GM12872 (cell line): ENCODE data around the gene MEIS1.

Experiments used
- TF ChIP-seq, protein P1 (sequence below): IDR thresholded peaks from 3 replicates; pipeline ENCODE4 v1.5.1; 2011; ENCODE audit warnings: low read depth, mild to moderate bottlenecking, low read length, moderate library complexity; ENCODE audit not compliant: insufficient read depth

The MEIS1 gene

DNA sequence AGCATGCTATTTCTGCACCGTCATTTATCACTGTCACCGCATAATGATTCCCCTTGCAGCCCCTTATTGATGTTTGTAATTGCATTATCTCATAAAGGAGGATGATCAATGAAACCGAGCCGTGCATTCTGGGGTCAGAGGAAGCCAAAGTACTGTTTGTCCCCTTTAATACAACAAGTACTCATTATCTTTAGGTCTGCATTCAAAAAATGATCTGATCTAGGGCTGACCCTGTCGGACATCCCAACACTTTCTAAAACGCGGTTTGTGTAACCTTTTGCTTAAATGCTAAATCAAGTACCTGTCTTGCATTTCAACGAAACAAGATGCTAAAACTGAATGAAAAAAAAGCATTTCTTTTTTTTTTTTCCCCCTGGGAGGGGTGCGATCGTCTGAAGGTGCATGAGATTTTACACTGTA is 143.8 kb downstream of the MEIS1 start:
- TF ChIP-seq, protein P1, sequence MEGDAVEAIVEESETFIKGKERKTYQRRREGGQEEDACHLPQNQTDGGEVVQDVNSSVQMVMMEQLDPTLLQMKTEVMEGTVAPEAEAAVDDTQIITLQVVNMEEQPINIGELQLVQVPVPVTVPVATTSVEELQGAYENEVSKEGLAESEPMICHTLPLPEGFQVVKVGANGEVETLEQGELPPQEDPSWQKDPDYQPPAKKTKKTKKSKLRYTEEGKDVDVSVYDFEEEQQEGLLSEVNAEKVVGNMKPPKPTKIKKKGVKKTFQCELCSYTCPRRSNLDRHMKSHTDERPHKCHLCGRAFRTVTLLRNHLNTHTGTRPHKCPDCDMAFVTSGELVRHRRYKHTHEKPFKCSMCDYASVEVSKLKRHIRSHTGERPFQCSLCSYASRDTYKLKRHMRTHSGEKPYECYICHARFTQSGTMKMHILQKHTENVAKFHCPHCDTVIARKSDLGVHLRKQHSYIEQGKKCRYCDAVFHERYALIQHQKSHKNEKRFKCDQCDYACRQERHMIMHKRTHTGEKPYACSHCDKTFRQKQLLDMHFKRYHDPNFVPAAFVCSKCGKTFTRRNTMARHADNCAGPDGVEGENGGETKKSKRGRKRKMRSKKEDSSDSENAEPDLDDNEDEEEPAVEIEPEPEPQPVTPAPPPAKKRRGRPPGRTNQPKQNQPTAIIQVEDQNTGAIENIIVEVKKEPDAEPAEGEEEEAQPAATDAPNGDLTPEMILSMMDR = no peak

DNA sequence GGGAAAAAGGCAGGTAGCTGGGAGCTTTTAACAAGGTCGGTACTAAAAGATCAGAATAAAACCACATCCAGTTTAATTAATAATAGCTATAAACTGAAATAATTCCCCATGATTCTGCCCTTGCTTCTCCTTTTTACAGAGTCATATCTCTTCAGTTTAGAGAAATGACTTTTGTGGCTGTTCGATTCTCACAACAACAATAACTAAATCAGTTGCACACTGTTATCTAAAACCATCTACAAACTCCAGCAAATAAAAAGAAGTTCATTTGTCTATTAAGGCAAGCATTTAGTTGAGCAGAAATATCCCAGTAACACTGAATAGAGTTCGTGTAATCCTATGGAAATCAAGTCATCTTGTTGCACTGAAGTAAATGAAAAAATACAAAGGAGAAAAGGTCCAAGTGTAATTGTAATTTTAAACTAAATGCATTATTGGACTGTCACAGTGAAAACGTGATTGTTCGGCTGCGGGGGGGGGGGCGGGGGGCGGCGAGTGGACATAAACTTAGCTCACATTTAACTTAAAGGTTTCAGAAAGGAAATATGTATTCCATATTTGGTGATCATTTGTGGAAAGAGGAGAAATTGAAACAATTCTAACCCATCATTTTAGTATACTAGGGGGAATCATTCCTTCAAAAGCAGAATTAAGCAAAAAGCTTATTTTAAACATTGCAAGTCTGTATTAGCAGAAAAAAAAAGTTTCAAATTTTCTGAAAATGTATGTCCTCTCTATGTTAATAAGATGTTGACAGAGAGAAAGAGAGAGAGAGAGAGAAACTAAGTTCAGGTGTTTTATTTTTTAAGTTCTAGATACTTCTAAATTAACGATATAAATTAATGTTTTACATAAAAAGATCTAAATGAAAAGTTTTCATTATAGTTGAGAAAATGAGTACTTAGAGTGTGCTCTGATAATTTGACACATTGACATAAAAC is 144.5 kb downstream of the MEIS1 start:
- TF ChIP-seq, protein P1 = no peak

DNA sequence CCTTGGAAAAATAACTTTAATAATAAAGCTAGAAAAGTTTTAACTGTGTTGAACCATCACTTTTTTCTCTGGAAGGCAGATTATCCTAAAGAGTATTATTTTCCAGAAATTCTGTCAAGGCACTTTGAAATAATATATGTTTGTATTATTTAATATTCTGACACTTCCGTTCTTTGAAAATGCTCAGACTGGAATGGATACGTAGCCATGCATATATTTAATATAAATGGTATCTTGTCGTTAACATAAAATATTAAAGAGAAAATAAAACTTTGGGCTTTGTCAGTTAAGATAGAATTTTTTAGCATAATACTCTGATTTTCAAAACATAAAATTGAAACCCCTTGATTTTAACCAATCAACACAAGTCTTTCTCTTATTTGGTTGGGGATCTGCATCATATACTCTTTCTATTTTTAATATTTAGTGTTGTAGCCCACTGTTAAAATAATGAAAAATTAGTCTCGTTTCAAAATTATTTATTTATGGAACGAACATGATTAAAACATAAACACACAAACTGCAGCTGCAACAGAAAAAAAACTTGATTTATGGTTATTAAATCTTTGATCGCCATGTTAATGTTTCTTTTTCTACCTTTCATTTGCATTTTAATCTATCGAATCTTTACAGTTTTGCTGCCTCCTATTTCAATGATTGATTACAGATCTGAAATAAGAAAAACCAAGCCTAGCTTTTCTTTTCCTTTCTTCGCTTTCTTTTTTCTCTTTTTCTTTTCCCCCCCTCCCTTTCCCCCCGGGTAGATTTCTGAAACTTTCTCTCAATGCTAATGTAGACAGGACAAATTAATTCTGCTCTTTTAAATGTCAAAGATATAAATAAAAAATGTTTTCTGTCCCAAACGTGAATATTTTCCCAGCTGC is 145.5 kb downstream of the MEIS1 start:
- TF ChIP-seq, protein P1 = no peak

- TF ChIP-seq, protein P1 = no peak
Observed at GRCh38 chr2:66581339-66582103, 146.6 kb downstream of the MEIS1 start.

DNA sequence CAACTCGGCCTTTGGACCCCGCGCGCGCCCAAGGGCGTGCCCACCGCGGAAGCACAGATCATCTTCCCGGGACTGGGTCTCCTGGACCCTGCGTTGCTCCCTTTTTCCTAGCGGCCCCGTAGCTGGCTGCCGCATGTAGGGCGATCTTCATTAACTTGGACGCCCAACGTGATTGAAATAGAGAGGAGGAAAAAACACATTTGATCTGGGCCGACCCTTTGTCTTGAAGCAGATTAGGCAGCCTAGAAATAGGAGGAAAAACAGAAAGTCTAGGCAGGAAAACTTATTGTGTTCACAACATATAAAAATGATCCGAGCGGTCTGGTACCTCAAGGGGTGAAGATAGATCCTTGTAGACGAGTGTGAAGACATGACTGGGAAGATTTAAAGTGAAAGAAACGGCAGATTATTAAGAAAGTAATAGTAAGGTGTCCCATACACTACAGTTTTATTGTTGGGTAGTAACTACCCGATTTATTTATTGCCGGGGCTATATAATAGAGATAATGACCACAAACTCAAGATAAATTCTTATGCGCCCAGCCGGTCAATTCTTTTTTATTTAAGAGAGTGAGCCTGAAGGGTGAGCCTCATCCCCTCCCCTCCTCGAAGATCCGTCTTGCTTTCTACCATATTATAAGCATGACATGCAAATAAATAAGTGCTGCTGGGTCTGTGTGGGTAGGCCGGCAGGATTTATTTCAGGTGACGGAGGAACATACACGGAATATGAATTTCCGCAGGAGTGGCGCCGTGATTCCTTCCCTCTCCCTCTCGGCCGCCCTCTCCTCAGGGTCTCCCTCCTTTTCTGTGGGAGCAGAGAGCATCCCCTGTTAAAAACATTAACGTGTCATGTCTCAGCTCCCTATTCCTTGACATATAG is 147.4 kb downstream of the MEIS1 start:
- TF ChIP-seq, protein P1 = no peak

DNA sequence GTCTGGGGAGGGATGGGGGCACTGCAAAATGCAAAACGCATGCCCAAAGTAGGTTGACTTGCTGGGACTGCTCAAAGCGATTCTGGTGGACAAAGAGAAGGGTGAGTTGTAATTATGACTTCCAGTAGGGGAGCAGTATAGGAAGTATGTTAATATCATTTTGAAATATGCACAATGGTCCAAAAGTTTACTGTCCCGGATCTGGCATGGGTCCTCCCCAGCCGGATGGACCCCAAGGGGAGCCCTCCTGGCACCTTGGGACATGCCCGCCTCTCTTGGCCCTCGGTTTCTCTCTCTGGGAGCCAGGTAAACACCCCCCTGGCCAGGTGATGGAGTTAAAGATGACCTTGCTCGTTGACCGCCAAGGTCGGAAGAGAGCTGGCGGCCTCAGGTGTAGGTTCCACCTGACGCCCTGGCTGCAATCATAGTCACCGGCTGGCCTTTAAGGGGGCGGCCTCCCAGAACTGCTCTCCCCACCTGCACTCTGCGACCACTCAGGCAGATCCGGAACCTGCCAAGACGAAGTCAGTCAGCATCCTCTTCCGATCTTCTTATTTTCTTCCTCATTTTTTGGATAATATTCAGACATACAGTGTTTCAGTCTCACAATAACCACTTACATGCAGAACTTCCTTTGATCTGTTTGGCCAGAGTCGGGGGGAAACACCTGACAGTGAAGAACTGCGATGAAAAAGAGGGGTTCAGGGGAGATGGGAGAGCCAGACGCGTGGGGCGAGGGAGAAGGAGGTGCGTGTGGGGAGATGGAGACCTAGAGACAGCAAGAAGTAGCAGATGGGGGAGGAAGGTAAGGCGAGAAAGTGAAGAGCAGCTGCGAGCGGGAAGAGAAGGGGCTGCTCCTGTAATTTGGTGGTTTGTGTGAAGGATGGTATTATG is 148.3 kb downstream of the MEIS1 start:
- TF ChIP-seq, protein P1 = no peak
